Astrocyte (in vitro differentiated cells and primary cell): ENCODE measurements around the gene CPNE4.

ENCODE experiments used
- CTCF ChIP-seq: IDR thresholded peaks from 2 replicates; pipeline ENCODE4 v1.5.1; 2011; ENCODE audit warnings: low read depth, mild to moderate bottlenecking, inconsistent platforms, low read length, moderate library complexity; ENCODE audit not compliant: insufficient read depth
- EZH2 ChIP-seq: IDR thresholded peaks from 2 replicates; pipeline ENCODE4 v1.6.1; 2012; ENCODE audit warnings: mild to moderate bottlenecking, low read length, inconsistent platforms; ENCODE audit not compliant: insufficient read depth

GRCh38 chr3:132055872-132056271, 21.1 kb upstream of the CPNE4 start:
- TF ChIP-seq CTCF (no peak), EZH2 (no peak)
